Colonic mucosa (tissue), 4 donors: ENCODE measurements around the gene TIMP2. TPM values are rescaled to one million over a fixed set of nuclear protein-coding genes. Genes with fewer than 3 reads are reported as not detected.

ENCODE experiments used
- DNase-seq: peaks from one replicate; pipeline ENCODE4 v3.0.0-alpha.2; 2020
- H3K27ac ChIP-seq: fragments of 200-600 bp; one replicate; pipeline ENCODE4 v1.8.0; 2021
- H3K27me3 ChIP-seq: fragments of 200-600 bp; one replicate; pipeline ENCODE4 v1.8.0; 2021
- H3K36me3 ChIP-seq: fragments of 200-600 bp; one replicate; pipeline ENCODE4 v1.8.0; 2021
- H3K4me1 ChIP-seq: fragments of 200-600 bp; one replicate; pipeline ENCODE4 v1.8.0; 2021; ENCODE audit warnings: mild to moderate bottlenecking
- H3K4me3 ChIP-seq: fragments of 200-600 bp; one replicate; pipeline ENCODE4 v1.8.0; 2021
- H3K9ac ChIP-seq, 2 donors: one replicate each; pipeline ENCODE4 v1.7.0; 2013; ENCODE audit warnings: control low read depth in 2 of 2, low read depth in 2 of 2, low read length in 2 of 2
- H3K9me3 ChIP-seq: fragments of 200-600 bp; one replicate; pipeline ENCODE4 v1.8.0; 2021
- intact Hi-C: fragments of 100-400 bp; cut with DNase I; formaldehyde crosslinking; loops from one replicate; pipeline ENCODE4 v1.14.1; 2022
- total RNA-seq, 2 donors: library from RNA; stranded (reverse); fragmentation: NEBNext Ultra II Directional in 1 of 2; extraction: Animal tissue kit (Norgen Biotek cat#: 25700) in 1 of 2; gene quantifications; one replicate each; pipeline ENCODE4 v1.2.1, GENCODE V29; 2021
- TF ChIP-seq, protein P1 (sequence below): fragments of 200-600 bp; IDR thresholded peaks from one replicate; pipeline ENCODE4 v1.8.0; 2022; ENCODE audit warnings: antibody characterized with exemption, mild to moderate bottlenecking
- donor health status: healthy.
- donor health status: DM: no; HTN: no; CAD: no.
- donor health status: DM: no; HTN: no; CAD: no.

The TIMP2 gene
- total RNA-seq, 2 donors from 2014 or later = 42.8 to 86.1 TPM

DNA sequence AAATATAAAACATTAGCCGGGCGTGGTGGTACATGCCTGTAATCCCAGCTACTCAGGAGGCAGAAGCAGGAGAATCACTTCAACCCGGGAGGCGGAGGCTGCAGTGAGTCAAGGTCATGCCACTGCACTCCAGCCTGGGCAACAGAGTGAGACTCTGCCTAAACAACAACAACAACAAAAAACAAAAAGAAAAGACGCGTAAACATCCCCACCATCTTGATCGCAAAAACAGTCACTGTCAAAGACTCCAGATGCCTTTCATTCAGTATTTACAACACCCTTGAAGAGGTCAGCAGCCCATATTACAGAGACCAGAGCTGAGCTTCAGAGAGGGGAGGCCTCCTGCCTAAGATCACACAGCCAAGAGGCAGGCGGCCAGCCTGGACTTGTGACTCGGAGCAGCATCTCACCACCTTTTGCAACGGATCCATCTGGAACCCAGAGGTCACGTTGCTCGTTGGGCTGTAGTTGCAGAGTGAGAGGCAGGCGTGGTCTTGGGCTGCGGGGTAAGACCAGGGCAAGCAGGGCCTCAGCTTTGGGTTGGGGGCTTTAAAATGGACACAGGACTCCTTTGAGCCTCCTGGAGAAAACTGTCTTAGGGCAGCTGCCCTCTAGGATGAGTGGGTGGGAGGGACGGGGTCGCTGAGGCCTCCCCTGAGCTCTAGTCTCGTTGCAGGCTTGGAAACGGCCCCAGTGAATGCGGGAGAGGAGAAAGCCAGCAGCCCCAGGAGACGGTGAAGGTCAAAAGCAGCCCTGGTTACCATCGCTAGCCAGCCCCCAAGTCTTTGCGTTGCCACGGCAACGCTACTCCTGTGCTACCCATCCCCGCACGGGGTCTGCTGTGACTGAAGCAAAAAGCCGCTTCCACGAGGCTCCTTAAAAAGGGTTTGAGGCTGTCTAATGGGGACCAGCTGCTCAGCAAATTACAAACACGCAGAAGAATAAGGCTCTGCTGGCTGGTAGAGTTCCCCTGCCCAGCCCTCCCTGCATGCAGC lies 28.5 kb upstream of the TIMP2 start:
- intact Hi-C loops = no loop called here
- no peaks in the 10 kb centered on the region for H3K36me3 ChIP-seq
- H3K9ac ChIP-seq = no peak overlapping the region
- TF ChIP-seq, protein P1, sequence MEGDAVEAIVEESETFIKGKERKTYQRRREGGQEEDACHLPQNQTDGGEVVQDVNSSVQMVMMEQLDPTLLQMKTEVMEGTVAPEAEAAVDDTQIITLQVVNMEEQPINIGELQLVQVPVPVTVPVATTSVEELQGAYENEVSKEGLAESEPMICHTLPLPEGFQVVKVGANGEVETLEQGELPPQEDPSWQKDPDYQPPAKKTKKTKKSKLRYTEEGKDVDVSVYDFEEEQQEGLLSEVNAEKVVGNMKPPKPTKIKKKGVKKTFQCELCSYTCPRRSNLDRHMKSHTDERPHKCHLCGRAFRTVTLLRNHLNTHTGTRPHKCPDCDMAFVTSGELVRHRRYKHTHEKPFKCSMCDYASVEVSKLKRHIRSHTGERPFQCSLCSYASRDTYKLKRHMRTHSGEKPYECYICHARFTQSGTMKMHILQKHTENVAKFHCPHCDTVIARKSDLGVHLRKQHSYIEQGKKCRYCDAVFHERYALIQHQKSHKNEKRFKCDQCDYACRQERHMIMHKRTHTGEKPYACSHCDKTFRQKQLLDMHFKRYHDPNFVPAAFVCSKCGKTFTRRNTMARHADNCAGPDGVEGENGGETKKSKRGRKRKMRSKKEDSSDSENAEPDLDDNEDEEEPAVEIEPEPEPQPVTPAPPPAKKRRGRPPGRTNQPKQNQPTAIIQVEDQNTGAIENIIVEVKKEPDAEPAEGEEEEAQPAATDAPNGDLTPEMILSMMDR = no peak
- H3K4me3 ChIP-seq = no peak overlapping the region
- H3K9me3 ChIP-seq = no peaks in the 10 kb centered on the region
- DNase-seq = no peak
- no peak overlapping the region for H3K27ac ChIP-seq
- no peaks in the 10 kb centered on the region for H3K27me3 ChIP-seq
- no peaks in the 10 kb centered on the region for H3K4me1 ChIP-seq

DNA sequence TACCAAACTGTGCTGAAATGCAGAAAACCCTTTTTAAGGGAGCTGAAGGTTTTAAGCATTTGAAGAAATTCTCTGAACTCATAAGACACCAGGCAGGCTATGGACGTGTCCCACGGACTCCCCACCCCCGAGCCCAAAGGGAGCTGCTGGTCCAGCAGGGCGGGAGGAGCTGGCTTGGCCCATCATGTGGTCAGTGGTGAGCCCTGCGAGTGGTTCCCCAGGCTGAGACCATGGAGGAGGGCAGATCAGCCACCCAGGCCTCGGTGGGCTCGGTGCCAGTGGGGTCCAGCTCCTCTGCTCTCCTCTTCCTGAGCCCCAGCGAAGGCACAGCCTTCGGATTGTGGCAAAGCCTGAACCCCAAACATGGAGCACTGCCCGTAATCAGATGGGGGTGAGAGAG lies 27.5 kb upstream of the TIMP2 start:
- Histone ChIP-seq H3K9ac (peak overlapping the region; percentile 21 to 24), H3K4me1 (no peaks in the 10 kb centered on the region), H3K27ac (no peak overlapping the region), H3K4me3 (no peak overlapping the region), H3K36me3 (no peaks in the 10 kb centered on the region), H3K27me3 (no peaks in the 10 kb centered on the region), H3K9me3 (no peaks in the 10 kb centered on the region)
- DNase-seq = no peak
- TF ChIP-seq, protein P1 = no peak
- intact Hi-C loops = no loop called here

DNA sequence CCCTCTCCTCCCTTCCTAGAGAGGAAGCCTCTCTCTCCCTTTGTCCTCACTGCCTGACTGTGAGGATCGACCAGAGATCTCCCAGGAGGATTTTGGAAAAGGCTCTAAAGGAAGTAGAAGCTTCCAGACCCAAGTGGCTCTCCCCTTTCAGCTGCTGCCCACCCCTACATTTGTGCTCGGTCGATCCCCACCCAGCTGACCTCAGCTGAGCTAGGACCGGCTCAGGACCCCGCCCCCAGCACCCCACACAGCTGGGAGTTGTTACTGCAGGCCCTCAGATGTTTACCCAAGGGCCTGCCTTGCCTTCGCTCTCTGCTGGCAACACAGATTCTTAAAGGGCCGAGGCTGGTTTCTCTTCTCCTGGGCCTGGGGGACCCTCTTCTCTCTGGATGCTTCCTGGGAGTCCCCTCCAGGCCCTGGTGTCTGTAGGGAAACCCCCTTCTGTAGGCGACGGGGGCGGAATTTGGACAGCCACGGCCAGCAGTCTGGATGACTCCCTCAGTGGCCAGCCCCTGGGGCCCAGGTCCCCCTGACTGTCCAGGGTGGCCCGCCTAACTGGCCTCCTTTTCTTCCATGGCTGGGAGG lies 26.9 kb upstream of the TIMP2 start:
- Histone ChIP-seq H3K9ac (peak overlapping the region in 1 of 2 donors; percentile 21), H3K36me3 (no peaks in the 10 kb centered on the region), H3K27ac (no peak overlapping the region), H3K9me3 (no peaks in the 10 kb centered on the region), H3K4me1 (peaks cover 2% of the 10 kb centered on the region), H3K4me3 (no peak overlapping the region), H3K27me3 (no peaks in the 10 kb centered on the region)
- no peak for DNase-seq
- TF ChIP-seq, protein P1 = no peak
- intact Hi-C loops = no loop called here

DNA sequence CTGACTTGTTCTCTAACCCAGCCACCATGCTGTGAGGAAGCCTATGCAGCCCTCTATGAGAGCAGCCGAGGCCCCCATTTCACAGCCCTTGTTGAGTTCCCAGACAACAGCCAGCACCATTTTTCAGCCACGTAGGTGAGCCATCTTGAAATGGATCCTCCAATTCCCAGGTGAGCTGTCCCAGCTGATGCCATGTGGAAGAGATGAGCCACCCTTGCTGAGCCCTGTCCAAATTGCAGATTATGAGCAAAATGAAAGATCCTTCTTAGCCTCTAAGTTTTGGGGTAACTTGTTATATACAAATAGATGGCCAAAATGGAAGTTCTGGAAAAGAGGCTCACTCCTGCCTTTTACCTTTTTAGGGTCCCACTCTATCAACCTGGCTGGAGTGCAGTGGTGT lies 25.7 kb upstream of the TIMP2 start:
- peaks cover 3% of the 10 kb centered on the region for H3K4me1 ChIP-seq
- H3K9me3 ChIP-seq = no peaks in the 10 kb centered on the region
- no peak overlapping the region for H3K9ac ChIP-seq
- no peak overlapping the region for H3K4me3 ChIP-seq
- no peaks in the 10 kb centered on the region for H3K36me3 ChIP-seq
- no peak for DNase-seq
- TF ChIP-seq, protein P1 = no peak
- H3K27me3 ChIP-seq = no peaks in the 10 kb centered on the region
- intact Hi-C loops = no loop called here
- no peak overlapping the region for H3K27ac ChIP-seq

DNA sequence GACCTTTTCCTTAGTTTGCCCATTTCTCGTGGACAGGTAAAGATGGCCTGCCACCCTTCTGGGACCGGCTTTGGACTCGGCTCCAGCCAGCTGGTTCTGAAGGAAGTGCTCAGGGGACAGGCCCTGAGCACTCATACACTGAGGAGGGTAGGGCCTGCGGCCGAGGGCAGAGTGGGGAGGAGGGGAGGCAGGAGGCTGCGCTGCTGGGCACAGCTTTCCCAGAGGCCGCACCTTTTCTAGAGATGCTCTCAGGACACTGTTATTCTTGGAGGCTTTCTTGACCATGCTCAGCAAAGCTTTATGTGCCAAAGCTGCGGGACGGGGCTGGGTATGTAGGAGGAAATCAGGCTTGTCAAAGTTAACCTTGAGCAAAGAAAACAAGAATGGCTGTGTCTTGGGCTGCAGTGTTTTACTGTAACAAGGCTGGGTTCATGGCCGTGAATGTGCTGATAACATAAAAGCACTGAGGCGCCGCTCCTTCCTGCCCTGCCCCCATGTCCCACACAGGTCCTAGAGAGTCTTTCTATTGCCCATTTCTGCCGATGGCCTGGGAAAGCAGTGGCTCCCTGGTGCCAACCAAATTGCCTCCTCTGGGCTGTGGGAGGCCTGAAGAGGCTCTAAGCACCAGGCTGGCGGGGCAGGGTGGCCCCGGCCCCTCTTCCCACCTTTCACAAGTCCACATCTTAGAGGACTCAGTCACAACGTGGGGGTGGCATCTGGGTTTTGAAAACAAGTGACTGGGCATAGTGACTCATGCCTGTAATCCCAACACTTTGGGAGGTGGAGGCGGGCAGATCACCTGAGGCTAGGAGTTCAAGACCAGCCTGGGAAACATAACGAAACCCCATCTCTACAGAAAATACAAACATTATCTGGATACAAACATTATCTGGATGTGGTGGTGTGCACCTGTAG lies 22.3 kb upstream of the TIMP2 start:
- DNase-seq = peak; percentile 62
- Histone ChIP-seq H3K9me3 (no peaks in the 10 kb centered on the region), H3K4me1 (peaks cover 3% of the 10 kb centered on the region), H3K9ac (no peak overlapping the region), H3K36me3 (no peaks in the 10 kb centered on the region), H3K4me3 (no peak overlapping the region), H3K27ac (no peak overlapping the region), H3K27me3 (no peaks in the 10 kb centered on the region)
- TF ChIP-seq, protein P1 = no peak
- intact Hi-C loops = no loop called here
